HG03066 (cell line): ENCODE results near the gene WWOX.
"Not testable (repeated sequence)": the region's sequence is repeated elsewhere in the genome, so short reads cannot be mapped to it uniquely, and the experiment has no call there.

Experiments
- ATAC-seq: cut with Tn5 transposase; IDR thresholded peaks from one replicate; pipeline ENCODE4 v1.9.1; 2021; ENCODE audit warnings: low read depth; ENCODE audit not compliant: unreplicated experiment

WWOX gene

GRCh38 chr16:79052198-79052597, 952.7 kb downstream of the WWOX start:
- not testable (repeated sequence) for ATAC-seq

GRCh38 chr16:79053577-79053976, 954.1 kb downstream of the WWOX start:
- ATAC-seq, result no peak

- ATAC-seq, result no peak
Measured at GRCh38 chr16:79054211-79054984, 954.9 kb downstream of the WWOX start.

- ATAC-seq, result no peak
Measured at GRCh38 chr16:79055251-79055970, 956.0 kb downstream of the WWOX start.

- ATAC-seq, result no peak
Measured at GRCh38 chr16:79061181-79061580, 961.7 kb downstream of the WWOX start.

- ATAC-seq, result no peak
Measured at GRCh38 chr16:79062336-79062735, 962.9 kb downstream of the WWOX start.

- no peak for ATAC-seq
Measured at GRCh38 chr16:79062821-79063220, 963.4 kb downstream of the WWOX start.

GRCh38 chr16:79064256-79064972, 965.0 kb downstream of the WWOX start:
- ATAC-seq, result no peak

GRCh38 chr16:79066561-79066960, 967.1 kb downstream of the WWOX start:
- ATAC-seq, result no peak

GRCh38 chr16:79067600-79067999, 968.1 kb downstream of the WWOX start:
- ATAC-seq, result no peak

GRCh38 chr16:79069121-79069520, 969.7 kb downstream of the WWOX start:
- ATAC-seq, result no peak

- ATAC-seq, result no peak
Measured at GRCh38 chr16:79069633-79070032, 970.2 kb downstream of the WWOX start.

GRCh38 chr16:79071424-79071823, 972.0 kb downstream of the WWOX start:
- no peak for ATAC-seq

GRCh38 chr16:79072517-79072916, 973.1 kb downstream of the WWOX start:
- no peak for ATAC-seq

GRCh38 chr16:79073566-79073965, 974.1 kb downstream of the WWOX start:
- ATAC-seq, result no peak

GRCh38 chr16:79074541-79074940, 975.1 kb downstream of the WWOX start:
- no peak for ATAC-seq

GRCh38 chr16:79074951-79075350, 975.5 kb downstream of the WWOX start:
- ATAC-seq, result no peak

GRCh38 chr16:79076047-79076767, 976.8 kb downstream of the WWOX start:
- ATAC-seq, result no peak

GRCh38 chr16:79077346-79077745, 977.9 kb downstream of the WWOX start:
- no peak for ATAC-seq

GRCh38 chr16:79079656-79080420, 980.4 kb downstream of the WWOX start:
- ATAC-seq, result no peak
